Ishikawa (cell line): ENCODE results near the gene SOX6.

ENCODE experiments used
- NFIC ChIP-seq: IDR thresholded peaks from 2 replicates; pipeline ENCODE4 v1.6.1; 2012
- RAD21 ChIP-seq: IDR thresholded peaks from 2 replicates; pipeline ENCODE4 v1.6.1; 2012; ENCODE audit warnings: low read depth
- REST ChIP-seq: IDR thresholded peaks from 2 replicates; pipeline ENCODE4 v1.6.1; 2012; ENCODE audit warnings: low read depth, mild to moderate bottlenecking
- TAF1 ChIP-seq: IDR thresholded peaks from 2 replicates; pipeline ENCODE4 v1.6.1; 2012; ENCODE audit warnings: low read depth, mild to moderate bottlenecking
- YY1 ChIP-seq: IDR thresholded peaks from 2 replicates; pipeline ENCODE4 v1.6.1; 2012; ENCODE audit warnings: low read depth
- ZBTB7A ChIP-seq: IDR thresholded peaks from 2 replicates; pipeline ENCODE4 v1.6.1; 2012; ENCODE audit warnings: low read depth

GRCh38 chr11:16153951-16154350, 202.4 kb downstream of the SOX6 start:
- TF ChIP-seq REST (no peak), YY1 (no peak), NFIC (no peak), TAF1 (no peak), RAD21 (no peak), ZBTB7A (no peak)
